ENCODE measurements around the gene SKOR1.

- TF ChIP-seq CTCF (conservative IDR thresholded peaks at IDR 0.05 in 1 of 2, IDR thresholded peaks at IDR 0.05 in 1 of 2; ENCODE audit: low read depth in 1 of 2, low read length in 2 of 2) = no peak
- no peak for TF ChIP-seq EZH2 (IDR thresholded peaks at IDR 0.05; ENCODE audit: low read length, missing control alignments)
These were observed 9.4 kb downstream of the SKOR1 start for GRCh38 chr15:67834581-67835296.

Data from fibroblast of lung (primary cell).